ENCODE measurements around the gene TAS1R2.
"Not testable (repeated sequence)": the region's sequence is repeated elsewhere in the genome, so short reads cannot be mapped to it uniquely, and the experiment has no call there.

The TAS1R2 gene

GRCh38 chr1:18870957-18871356, 11.5 kb upstream of the TAS1R2 start:
- Histone ChIP-seq H3K4me2 (ENCODE audit: low read length) (no peak overlapping the region), H3K23ac (ENCODE audit: low read length) (no peak overlapping the region), H3K9ac (ENCODE audit: low read length) (no peak overlapping the region), H4K12ac (ENCODE audit: low read depth, low read length) (no peak overlapping the region), H2BK120ac (ENCODE audit: insufficient read depth, low read length, poor library complexity) (no peak overlapping the region), H3K4ac (ENCODE audit: low read depth, low read length) (no peak overlapping the region), H3K79me1 (ENCODE audit: low read length) (no peaks in the 10 kb centered on the region), H3K27me3 (ENCODE audit: insufficient read depth, low read length) (no peaks in the 10 kb centered on the region), H3K4me3 (ENCODE audit: low read depth, low read length) (no peak overlapping the region), H2BK12ac (ENCODE audit: low read length) (no peak overlapping the region), H2BK5ac (ENCODE audit: low read depth, low read length, poor library complexity) (no peak overlapping the region), H3K14ac (ENCODE audit: low read length) (no peak overlapping the region), H3K79me2 (ENCODE audit: control insufficient read depth, insufficient read depth, low read length, poor library complexity) (no peaks in the 10 kb centered on the region), H3K9me3 (ENCODE audit: insufficient read depth, low read depth, low read length) (no peaks in the 10 kb centered on the region), H4K91ac (ENCODE audit: low read depth, low read length) (no peak overlapping the region), H3K4me1 (ENCODE audit: control insufficient read depth in 1 of 2, insufficient read depth in 2 of 2, low read length in 2 of 2) (no peaks in the 10 kb centered on the region), H2AK5ac (ENCODE audit: low read length) (no peak overlapping the region), H3K36me3 (ENCODE audit: control insufficient read depth in 1 of 2, insufficient read depth in 2 of 2, low read length in 2 of 2) (peaks cover 40 to 42% of the 10 kb centered on the region in 2 experiments), H3K18ac (ENCODE audit: low read length) (no peak overlapping the region), H4K8ac (ENCODE audit: low read depth, low read length) (no peak overlapping the region), H2AFZ (ENCODE audit: insufficient read depth, low read length, poor library complexity) (no peak overlapping the region), H3K27ac (ENCODE audit: low read depth, low read length) (no peak overlapping the region)
- WGBS (ENCODE audit: extremely low coverage, insufficient coverage, insufficient read length), result no CpG with 5 or more reads among the region's 10 CpGs
- DNase-seq, result no peak

GRCh38 chr1:18870595-18870865, 11.1 kb upstream of the TAS1R2 start:
- H3K18ac ChIP-seq (ENCODE audit: low read length); H2BK120ac ChIP-seq (ENCODE audit: insufficient read depth, low read length, poor library complexity); DNase-seq; H3K27ac ChIP-seq (ENCODE audit: low read depth, low read length); H3K79me2 ChIP-seq (ENCODE audit: control insufficient read depth, insufficient read depth, low read length, poor library complexity); H4K12ac ChIP-seq (ENCODE audit: low read depth, low read length); H3K23ac ChIP-seq (ENCODE audit: low read length); H4K91ac ChIP-seq (ENCODE audit: low read depth, low read length); H3K9ac ChIP-seq (ENCODE audit: low read length); H3K4me3 ChIP-seq (ENCODE audit: low read depth, low read length); H3K4me2 ChIP-seq (ENCODE audit: low read length); H3K4ac ChIP-seq (ENCODE audit: low read depth, low read length); H4K8ac ChIP-seq (ENCODE audit: low read depth, low read length); H3K14ac ChIP-seq (ENCODE audit: low read length); H3K27me3 ChIP-seq (ENCODE audit: insufficient read depth, low read length); H2BK12ac ChIP-seq (ENCODE audit: low read length); H3K4me1 ChIP-seq (ENCODE audit: control insufficient read depth in 1 of 2, insufficient read depth in 2 of 2, low read length in 2 of 2); H3K79me1 ChIP-seq (ENCODE audit: low read length); H2BK5ac ChIP-seq (ENCODE audit: low read depth, low read length, poor library complexity); H2AFZ ChIP-seq (ENCODE audit: insufficient read depth, low read length, poor library complexity); H3K9me3 ChIP-seq (ENCODE audit: insufficient read depth, low read depth, low read length); H2AK5ac ChIP-seq (ENCODE audit: low read length): not testable (repeated sequence)
- WGBS (ENCODE audit: extremely low coverage, insufficient coverage, insufficient read length), result no CpG with 5 or more reads among the region's 3 CpGs
- peaks cover 37 to 38% of the 10 kb centered on the region in 2 experiments for H3K36me3 ChIP-seq (ENCODE audit: control insufficient read depth in 1 of 2, insufficient read depth in 2 of 2, low read length in 2 of 2)

GRCh38 chr1:18869847-18870594, 10.6 kb upstream of the TAS1R2 start:
- Histone ChIP-seq H3K9me3 (ENCODE audit: insufficient read depth, low read depth, low read length) (no peaks in the 10 kb centered on the region), H4K12ac (ENCODE audit: low read depth, low read length) (no peak overlapping the region), H2BK5ac (ENCODE audit: low read depth, low read length, poor library complexity) (no peak overlapping the region), H3K18ac (ENCODE audit: low read length) (no peak overlapping the region), H3K27ac (ENCODE audit: low read depth, low read length) (no peak overlapping the region), H3K4me3 (ENCODE audit: low read depth, low read length) (no peak overlapping the region), H3K27me3 (ENCODE audit: insufficient read depth, low read length) (no peaks in the 10 kb centered on the region), H2BK120ac (ENCODE audit: insufficient read depth, low read length, poor library complexity) (no peak overlapping the region), H3K9ac (ENCODE audit: low read length) (peak overlapping the region; percentile 56), H3K4ac (ENCODE audit: low read depth, low read length) (no peak overlapping the region), H3K4me1 (ENCODE audit: control insufficient read depth in 1 of 2, insufficient read depth in 2 of 2, low read length in 2 of 2) (no peaks in the 10 kb centered on the region), H2AFZ (ENCODE audit: insufficient read depth, low read length, poor library complexity) (no peak overlapping the region), H4K91ac (ENCODE audit: low read depth, low read length) (no peak overlapping the region), H3K36me3 (ENCODE audit: control insufficient read depth in 1 of 2, insufficient read depth in 2 of 2, low read length in 2 of 2) (peaks cover 35% of the 10 kb centered on the region in 2 experiments), H3K4me2 (ENCODE audit: low read length) (no peak overlapping the region), H3K79me2 (ENCODE audit: control insufficient read depth, insufficient read depth, low read length, poor library complexity) (no peaks in the 10 kb centered on the region), H3K79me1 (ENCODE audit: low read length) (no peaks in the 10 kb centered on the region), H2BK12ac (ENCODE audit: low read length) (no peak overlapping the region), H3K14ac (ENCODE audit: low read length) (no peak overlapping the region), H2AK5ac (ENCODE audit: low read length) (no peak overlapping the region), H4K8ac (ENCODE audit: low read depth, low read length) (no peak overlapping the region), H3K23ac (ENCODE audit: low read length) (no peak overlapping the region)
- no peak for DNase-seq
- no CpG with 5 or more reads among the region's 9 CpGs for WGBS (ENCODE audit: extremely low coverage, insufficient coverage, insufficient read length)

- Histone ChIP-seq H2AK5ac (ENCODE audit: low read length) (no peak overlapping the region), H3K36me3 (ENCODE audit: control insufficient read depth in 1 of 2, insufficient read depth in 2 of 2, low read length in 2 of 2) (peaks cover 24 to 25% of the 10 kb centered on the region in 2 experiments), H3K79me2 (ENCODE audit: control insufficient read depth, insufficient read depth, low read length, poor library complexity) (no peaks in the 10 kb centered on the region), H3K4me2 (ENCODE audit: low read length) (no peak overlapping the region), H2BK12ac (ENCODE audit: low read length) (no peak overlapping the region), H3K9me3 (ENCODE audit: insufficient read depth, low read depth, low read length) (no peaks in the 10 kb centered on the region), H2AFZ (ENCODE audit: insufficient read depth, low read length, poor library complexity) (no peak overlapping the region), H3K4me3 (ENCODE audit: low read depth, low read length) (no peak overlapping the region), H2BK120ac (ENCODE audit: insufficient read depth, low read length, poor library complexity) (no peak overlapping the region), H3K18ac (ENCODE audit: low read length) (no peak overlapping the region), H4K91ac (ENCODE audit: low read depth, low read length) (no peak overlapping the region), H3K27me3 (ENCODE audit: insufficient read depth, low read length) (no peaks in the 10 kb centered on the region), H3K27ac (ENCODE audit: low read depth, low read length) (no peak overlapping the region), H3K23ac (ENCODE audit: low read length) (no peak overlapping the region), H2BK5ac (ENCODE audit: low read depth, low read length, poor library complexity) (no peak overlapping the region), H3K14ac (ENCODE audit: low read length) (no peak overlapping the region), H3K79me1 (ENCODE audit: low read length) (no peaks in the 10 kb centered on the region), H4K8ac (ENCODE audit: low read depth, low read length) (no peak overlapping the region), H3K9ac (ENCODE audit: low read length) (no peak overlapping the region), H3K4ac (ENCODE audit: low read depth, low read length) (no peak overlapping the region), H4K12ac (ENCODE audit: low read depth, low read length) (no peak overlapping the region), H3K4me1 (ENCODE audit: control insufficient read depth in 1 of 2, insufficient read depth in 2 of 2, low read length in 2 of 2) (no peaks in the 10 kb centered on the region)
- WGBS (ENCODE audit: extremely low coverage, insufficient coverage, insufficient read length), result no CpG with 5 or more reads among the region's 12 CpGs
- no peak for DNase-seq
These were observed 9.5 kb upstream of the TAS1R2 start for GRCh38 chr1:18868801-18869424.
